DMS 273 (cell line): Measurements from ENCODE around the gene PRM2.

ENCODE experiments used
- DNase-seq: peaks from one replicate; lab custom pipeline; 2025; ENCODE audit not compliant: unreplicated experiment; lab: John Stamatoyannopoulos, UW

The PRM2 gene, protein sequence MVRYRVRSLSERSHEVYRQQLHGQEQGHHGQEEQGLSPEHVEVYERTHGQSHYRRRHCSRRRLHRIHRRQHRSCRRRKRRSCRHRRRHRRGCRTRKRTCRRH

GRCh38 chr16:11276143-11276895, at the start of gene PRM2:
PRM2 (minus strand) TSS chr16:11276480; CDS start chr16:11276370, 110 bp downstream.
- no peak for DNase-seq

GRCh38 chr16:11325404-11326083, 49.3 kb upstream of the PRM2 start:
- no peak for DNase-seq

- no peak for DNase-seq
Observed at GRCh38 chr16:11323551-11324336, 47.5 kb upstream of the PRM2 start.

DNA sequence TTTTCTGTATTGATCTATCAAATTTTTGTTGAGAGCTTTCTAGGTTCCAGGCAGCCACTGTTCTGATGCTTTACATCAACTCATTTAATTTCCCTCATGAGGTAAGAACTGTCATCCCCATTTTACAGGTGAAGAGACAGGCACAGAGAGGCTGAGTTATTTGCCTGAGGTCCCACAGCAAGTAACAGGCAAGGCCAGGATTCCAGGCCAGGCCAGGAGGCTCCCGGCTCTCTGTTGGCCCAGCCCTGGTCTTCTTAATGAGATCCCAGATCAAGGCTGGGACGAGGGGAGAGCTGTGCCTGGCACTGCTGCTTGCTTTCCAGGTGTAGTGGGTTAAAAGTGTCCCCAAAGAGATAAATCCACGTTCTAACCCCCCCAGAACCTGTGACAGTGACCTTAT, 46.5 kb upstream of the PRM2 start:
- DNase-seq = no peak

DNA sequence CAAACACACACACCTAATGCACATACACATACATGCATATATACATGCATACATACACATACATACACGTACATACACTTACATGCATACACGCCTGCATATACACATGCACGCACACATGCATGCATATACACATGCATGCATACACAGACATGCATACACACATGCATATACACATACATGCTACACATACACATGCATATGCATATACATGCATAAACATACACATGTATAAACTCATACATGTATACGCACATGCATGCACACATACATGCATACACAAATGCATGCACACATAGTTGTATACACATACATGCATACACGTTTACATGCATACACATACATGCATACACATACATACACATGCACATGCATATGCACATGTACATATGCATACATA, 45.4 kb upstream of the PRM2 start:
- DNase-seq = no peak

GRCh38 chr16:11320170-11320569, 43.9 kb upstream of the PRM2 start:
- DNase-seq = no peak

DNA sequence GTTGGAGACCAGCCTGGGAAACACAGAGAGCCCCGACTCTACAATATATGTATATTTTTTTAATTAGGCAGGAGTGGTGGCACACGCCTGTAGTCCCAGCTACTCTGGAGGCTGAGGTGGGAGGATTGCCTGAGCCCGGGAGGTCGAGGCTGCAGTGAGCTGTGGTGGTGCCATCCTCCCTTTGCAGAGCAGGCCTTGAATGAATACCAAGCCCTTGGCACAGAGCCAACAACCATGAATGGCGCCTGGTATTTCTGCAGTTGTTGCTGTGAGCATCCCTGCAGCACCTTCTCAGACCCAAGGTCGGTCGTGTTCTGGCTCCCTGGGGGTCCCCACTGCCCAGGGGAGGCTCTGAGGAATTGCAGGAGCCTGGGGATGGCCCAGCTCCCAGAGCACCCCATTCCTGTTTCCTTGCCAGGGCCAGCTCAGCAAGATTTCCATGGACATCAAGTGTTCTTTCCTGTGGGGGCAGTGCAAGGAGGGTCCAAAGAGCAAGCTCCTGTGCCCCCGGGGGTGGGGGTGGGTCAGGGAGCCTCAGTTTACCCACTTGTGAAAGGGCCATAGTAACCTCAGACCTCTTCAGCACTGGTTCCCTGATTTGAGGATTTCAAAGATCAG, 43.4 kb upstream of the PRM2 start:
- peak; percentile 60 for DNase-seq

GRCh38 chr16:11318817-11319216, 42.5 kb upstream of the PRM2 start:
- DNase-seq = no peak

- DNase-seq = no peak
Observed at GRCh38 chr16:11316331-11317015, 40.2 kb upstream of the PRM2 start.

DNA sequence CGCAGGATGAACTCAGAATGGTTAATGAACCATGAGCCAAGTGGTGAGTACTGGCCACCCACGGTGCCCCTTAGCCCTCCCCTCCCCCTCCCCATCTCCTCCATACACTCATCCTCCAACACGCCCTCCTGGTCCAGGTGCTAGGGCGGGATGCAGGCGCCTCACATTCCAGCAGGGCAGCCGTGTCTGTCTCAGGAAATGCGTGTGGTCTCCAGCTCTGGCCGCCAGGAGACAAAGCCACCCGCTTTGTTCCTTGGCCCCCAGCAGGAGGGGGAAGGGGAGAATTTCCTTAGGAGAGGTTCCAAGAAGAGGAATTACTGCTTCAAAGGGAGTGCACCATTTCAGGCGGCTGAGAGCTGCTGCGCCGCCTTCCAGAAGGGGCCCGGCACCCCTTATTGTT, 39.2 kb upstream of the PRM2 start:
- no peak for DNase-seq

DNA sequence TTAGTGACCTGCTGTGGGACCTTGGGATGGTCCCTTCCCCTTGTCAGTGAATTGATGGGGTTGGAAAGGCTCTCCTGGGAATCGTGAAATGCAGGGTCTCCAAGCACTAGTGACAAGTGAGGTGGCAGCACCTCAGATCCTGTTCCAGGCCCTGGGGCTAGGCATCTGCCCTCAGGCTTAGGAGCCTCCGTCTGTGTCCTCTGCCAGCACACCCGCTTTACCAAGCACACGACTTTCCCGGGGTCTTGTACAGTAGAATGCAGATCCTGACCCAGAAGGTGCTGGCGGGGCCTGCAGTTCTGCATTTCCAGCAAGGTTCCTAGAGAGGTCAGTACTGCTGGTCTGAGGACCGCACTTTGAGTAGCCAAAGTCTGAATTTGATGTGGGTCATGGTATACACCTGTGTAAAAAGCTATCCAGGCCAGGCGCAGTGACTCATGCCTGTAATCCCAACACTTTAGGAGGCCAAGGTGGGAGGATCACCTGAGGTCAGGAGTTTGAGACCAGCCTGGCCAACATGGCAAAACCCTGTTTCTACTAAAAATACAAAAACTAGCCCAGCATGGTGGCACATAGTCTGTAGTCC, 38.1 kb upstream of the PRM2 start:
- DNase-seq = no peak

GRCh38 chr16:11313493-11314308, 37.4 kb upstream of the PRM2 start:
- no peak for DNase-seq

DNA sequence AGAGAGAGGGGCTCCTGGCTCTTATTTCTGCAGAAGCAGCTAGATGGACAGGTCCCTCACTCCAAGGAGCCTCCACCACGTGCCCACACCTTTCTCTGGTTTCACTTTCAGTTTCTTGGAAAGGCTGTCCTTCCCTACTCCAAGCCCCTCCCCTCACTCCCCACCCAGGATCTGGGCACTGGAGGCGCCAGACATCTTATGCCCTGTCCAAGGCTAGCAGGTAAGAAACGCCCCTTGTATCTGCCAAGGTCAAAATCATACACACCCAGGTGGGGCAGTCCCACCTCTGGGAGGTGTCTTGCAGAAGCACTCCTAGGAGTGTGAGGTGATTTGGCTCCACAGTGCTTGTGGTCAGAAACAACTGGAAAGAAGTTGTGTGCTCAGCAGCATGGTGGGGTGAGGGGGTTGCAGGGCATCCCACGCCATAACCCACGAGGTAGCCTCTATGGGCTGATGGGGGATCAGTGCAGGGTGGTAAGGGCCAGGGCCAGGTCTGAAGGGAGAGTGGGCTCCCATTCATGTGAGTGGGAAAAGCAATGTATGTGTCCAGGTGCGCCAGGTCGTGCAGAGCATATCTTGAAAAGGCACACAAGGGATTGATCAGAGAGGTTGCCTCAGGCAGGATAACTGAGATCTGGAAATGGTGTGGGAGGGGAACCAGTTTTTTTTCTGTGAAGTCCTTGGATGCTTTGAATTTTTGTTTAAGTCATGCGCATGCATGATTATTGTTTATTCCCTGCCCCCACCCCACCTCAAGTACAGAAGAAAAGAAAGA, 36.6 kb upstream of the PRM2 start:
- peak; percentile 68 for DNase-seq

GRCh38 chr16:11310997-11311561, 34.8 kb upstream of the PRM2 start:
- DNase-seq = no peak

GRCh38 chr16:11310634-11310977, 34.3 kb upstream of the PRM2 start:
- DNase-seq = no peak

GRCh38 chr16:11309895-11310633, 33.8 kb upstream of the PRM2 start:
- no peak for DNase-seq

DNA sequence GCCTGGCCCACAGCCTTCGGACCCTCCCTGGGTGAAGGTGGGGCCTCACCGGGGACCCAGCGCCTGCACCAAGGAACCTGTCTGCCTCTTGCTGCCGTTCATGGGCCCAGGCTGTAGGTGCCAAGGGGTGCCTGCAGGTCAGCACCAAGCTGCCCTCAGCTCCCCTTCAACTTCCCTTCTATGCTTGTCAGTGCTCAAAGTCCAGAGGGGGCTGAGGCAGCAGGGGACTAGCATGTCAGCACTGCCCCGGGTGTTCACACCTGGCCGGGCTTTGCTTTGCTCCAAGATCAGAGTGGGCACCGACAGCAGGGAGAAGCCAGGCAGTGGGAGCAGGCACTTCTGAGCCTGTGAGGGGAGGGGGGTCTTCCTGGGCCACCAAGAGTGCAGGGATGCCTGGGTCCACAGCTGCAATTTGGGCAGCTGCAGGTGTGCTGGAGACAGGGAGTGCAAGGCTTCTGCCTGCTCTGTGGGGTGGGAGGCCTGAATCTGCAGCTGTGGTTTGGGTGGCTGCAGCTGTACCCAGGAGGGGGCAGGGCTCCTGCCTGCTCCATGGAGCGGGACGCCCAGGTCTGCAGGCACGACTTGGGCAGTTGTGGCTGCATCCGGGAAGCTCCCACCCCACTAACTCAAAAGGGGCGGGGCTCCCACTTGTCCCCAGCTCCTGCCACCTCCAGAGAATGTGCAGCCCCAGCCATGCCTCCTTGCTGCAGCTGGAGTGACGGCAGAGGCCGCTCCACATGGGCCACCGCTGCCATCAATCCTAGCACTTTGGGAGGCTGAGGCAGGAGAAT, 32.4 kb upstream of the PRM2 start:
- DNase-seq = peak; percentile 22
